Stimulated activated CD4-positive, alpha-beta T cell treated with anti-CD3 and anti-CD28 coated beads, Interleukin-1b, Interleukin-23, amount 100 ng/mL, for 24 hours (primary cell): ENCODE measurements around the gene ANO9.
"Not testable (repeated sequence)": the region's sequence is repeated elsewhere in the genome, so short reads cannot be mapped to it uniquely, and the experiment has no call there.

ENCODE experiments used
- DNase-seq, 4 experiments: peaks; one replicate each; pipeline ENCODE4 v3.0.0-alpha.2; 2020; ENCODE audit warnings: low read depth in 4 of 4, low spot score in 1 of 4

Gene ANO9

GRCh38 chr11:405323-405953 is 36.4 kb downstream of the ANO9 start:
- no peak for DNase-seq

GRCh38 chr11:404551-405264 is 37.1 kb downstream of the ANO9 start:
- no peak for DNase-seq

GRCh38 chr11:403761-404431 is 37.9 kb downstream of the ANO9 start:
- no peak for DNase-seq

- DNase-seq, result no peak
Measured at GRCh38 chr11:403021-403760, 38.6 kb downstream of the ANO9 start.

GRCh38 chr11:401196-401595 is 40.6 kb downstream of the ANO9 start:
- DNase-seq, result not testable (repeated sequence)

- DNase-seq, result no peak
Measured at GRCh38 chr11:400241-400689, 41.5 kb downstream of the ANO9 start.

GRCh38 chr11:399731-400211 is 42.0 kb downstream of the ANO9 start:
- no peak for DNase-seq

GRCh38 chr11:398826-399225 is 43.0 kb downstream of the ANO9 start:
- no peak for DNase-seq

- no peak for DNase-seq
Measured at GRCh38 chr11:396948-397548, 44.8 kb downstream of the ANO9 start.

- DNase-seq, result no peak
Measured at GRCh38 chr11:396511-396947, 45.3 kb downstream of the ANO9 start.

GRCh38 chr11:395866-396265 is 45.9 kb downstream of the ANO9 start:
- no peak for DNase-seq

- DNase-seq, result no peak
Measured at GRCh38 chr11:394858-395655, 46.8 kb downstream of the ANO9 start.

GRCh38 chr11:394034-394857 is 47.6 kb downstream of the ANO9 start, which contains the start of gene PKP3:
Gene PKP3, plus strand, starts transcription at chr11:394209. Its CDS starts 84 bp downstream, at chr11:394293.
- no peak for DNase-seq

- no peak for DNase-seq
Measured at GRCh38 chr11:393219-394033, 48.4 kb downstream of the ANO9 start.

- DNase-seq, result no peak
Measured at GRCh38 chr11:392102-392777, 49.6 kb downstream of the ANO9 start.

- no peak for DNase-seq
Measured at GRCh38 chr11:391117-392017, 50.4 kb downstream of the ANO9 start.

- DNase-seq, result no peak
Measured at GRCh38 chr11:390175-390574, 51.6 kb downstream of the ANO9 start.
